ENCODE data around the gene ARHGEF28. TPM values are rescaled to one million over a fixed set of nuclear protein-coding genes. Genes with fewer than 3 reads are reported as not detected.
A peak's percentile ranks its signal among the peaks of the same experiment; 100 is the strongest.

The ARHGEF28 gene
- total and polyA plus RNA-seq, 2 of the 4 experiments (the other 2 are of a cell fraction), result 3.6 to 16.0 TPM

DNA sequence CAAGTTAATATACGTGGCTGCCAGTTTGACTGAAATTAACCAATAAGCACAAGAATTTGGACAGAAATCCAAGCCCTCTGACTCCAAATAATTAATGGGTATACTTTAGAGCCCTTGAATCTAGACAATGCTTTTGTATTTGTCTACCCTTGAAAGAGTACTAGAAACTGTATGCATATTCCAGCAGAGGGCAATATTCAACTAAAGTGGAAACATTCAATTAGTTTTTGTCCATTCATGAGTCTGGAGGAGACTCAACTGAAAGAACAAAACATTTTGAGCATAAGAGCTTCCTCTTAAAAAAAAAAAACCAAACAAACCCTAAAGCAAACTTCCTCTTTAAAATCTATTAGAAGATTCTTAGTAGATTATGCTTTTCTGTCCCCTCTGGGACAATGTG, 157.8 kb downstream of the ARHGEF28 start:
- Histone ChIP-seq H4K5ac (ENCODE audit: low read depth, low read length) (no peak overlapping the region), H3K56ac (ENCODE audit: extremely low read depth, insufficient read depth, low read length) (no peak overlapping the region), H3K27me3 (ENCODE audit: control insufficient read depth, insufficient read depth, low read length) (no peaks in the 10 kb centered on the region), H2AFZ (replicated peaks; ENCODE audit: low read length, poor library complexity) (no peak overlapping the region), H4K8ac (ENCODE audit: low read depth in 2 of 2, low read length in 2 of 2) (no peak overlapping the region), H3K18ac (ENCODE audit: low read depth, low read length) (no peak overlapping the region), H3K4ac (ENCODE audit: low read depth, low read length) (no peak overlapping the region), H3K9me1 (ENCODE audit: insufficient read depth, low read length) (peaks cover 3% of the 10 kb centered on the region), H3K14ac (replicated peaks; ENCODE audit: low read depth, low read length) (no peak overlapping the region), H2BK120ac (ENCODE audit: low read depth, low read length) (no peak overlapping the region), H3K36me3 (ENCODE audit: control insufficient read depth, insufficient read depth, low read length) (peaks cover 6% of the 10 kb centered on the region; the same call in 1 of the 2 replicates), H3K4me3 (ENCODE audit: insufficient read depth, low read depth, low read length) (no peak overlapping the region), H4K91ac (ENCODE audit: insufficient read depth, low read depth, low read length) (no peak overlapping the region), H3K23ac (ENCODE audit: low read depth, low read length) (no peak overlapping the region), H3K79me1 (ENCODE audit: low read depth in 1 of 2, low read length in 2 of 2) (peaks cover 0 to 12% of the 10 kb centered on the region in 2 experiments; a peak in 2 of 4 replicates), H3K27ac (ENCODE audit: insufficient read depth, low read length) (no peak overlapping the region), H2AK5ac (ENCODE audit: low read depth, low read length) (no peak overlapping the region), H3K4me2 (ENCODE audit: low read depth, low read length) (no peak overlapping the region), H4K20me1 (ENCODE audit: insufficient read depth, low read length) (no peaks in the 10 kb centered on the region), H2BK15ac (ENCODE audit: low read depth, low read length) (no peak overlapping the region), H3K9ac (ENCODE audit: low read depth, low read length) (no peak overlapping the region), H2BK20ac (ENCODE audit: low read depth, low read length) (no peak overlapping the region), H2AK9ac (replicated peaks; ENCODE audit: low read depth, low read length, poor library complexity) (no peak overlapping the region), H3K4me1 (ENCODE audit: control insufficient read depth, insufficient read depth, low read length) (no peaks in the 10 kb centered on the region), H2BK5ac (ENCODE audit: low read depth, low read length, poor library complexity, severe bottlenecking) (no peak overlapping the region), H3K9me3 (ENCODE audit: control insufficient read depth, insufficient read depth, low read length) (no peaks in the 10 kb centered on the region)
- CTCF ChIA-PET, result interaction anchor here (0.9 to 1.0 kb wide), 2 partner anchors 23 to 31 kb away, joined by 3 to 4 read pairs; no protein-coding TSS in a partner anchor
- POLR2A ChIA-PET (ENCODE audit: unreplicated experiment), result no interaction called here
- DNase-seq (peak; percentile 53), ATAC-seq (ENCODE audit: low read depth) (peak; percentile 65)
- dilution Hi-C loops (cut with HindIII; ENCODE audit: low sequenced_read_pairs, unreplicated experiment), result loop anchor here (25.0 kb wide), 1 partner anchor 197 kb away; no protein-coding TSS in a partner anchor
- intact Hi-C loops (cut with micrococcal nuclease), result loop anchor here (2.0 kb wide), 1 partner anchor 43 kb away; no protein-coding TSS in a partner anchor
- 0 out of 2 replicates have a peak, but pooled peaks have one; percentile 25 for TF ChIP-seq SMC3 (IDR thresholded peaks at IDR 0.05; ENCODE audit: low read depth, low read length)
- peak; percentile 35 for TF ChIP-seq RAD21 (IDR thresholded peaks at IDR 0.05; ENCODE audit: low read length)
- no peak for TF ChIP-seq MXI1 (IDR thresholded peaks at IDR 0.05; ENCODE audit: borderline replicate concordance, low read depth, low read length)
- TF ChIP-seq, protein P1, sequence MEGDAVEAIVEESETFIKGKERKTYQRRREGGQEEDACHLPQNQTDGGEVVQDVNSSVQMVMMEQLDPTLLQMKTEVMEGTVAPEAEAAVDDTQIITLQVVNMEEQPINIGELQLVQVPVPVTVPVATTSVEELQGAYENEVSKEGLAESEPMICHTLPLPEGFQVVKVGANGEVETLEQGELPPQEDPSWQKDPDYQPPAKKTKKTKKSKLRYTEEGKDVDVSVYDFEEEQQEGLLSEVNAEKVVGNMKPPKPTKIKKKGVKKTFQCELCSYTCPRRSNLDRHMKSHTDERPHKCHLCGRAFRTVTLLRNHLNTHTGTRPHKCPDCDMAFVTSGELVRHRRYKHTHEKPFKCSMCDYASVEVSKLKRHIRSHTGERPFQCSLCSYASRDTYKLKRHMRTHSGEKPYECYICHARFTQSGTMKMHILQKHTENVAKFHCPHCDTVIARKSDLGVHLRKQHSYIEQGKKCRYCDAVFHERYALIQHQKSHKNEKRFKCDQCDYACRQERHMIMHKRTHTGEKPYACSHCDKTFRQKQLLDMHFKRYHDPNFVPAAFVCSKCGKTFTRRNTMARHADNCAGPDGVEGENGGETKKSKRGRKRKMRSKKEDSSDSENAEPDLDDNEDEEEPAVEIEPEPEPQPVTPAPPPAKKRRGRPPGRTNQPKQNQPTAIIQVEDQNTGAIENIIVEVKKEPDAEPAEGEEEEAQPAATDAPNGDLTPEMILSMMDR (conservative IDR thresholded peaks at IDR 0.05; ENCODE audit: low read depth, low read length), result peak; percentile 47
- no peak for TF ChIP-seq BHLHE40 (IDR thresholded peaks at IDR 0.05; ENCODE audit: low read depth, low read length)
- TF ChIP-seq, protein P2, sequence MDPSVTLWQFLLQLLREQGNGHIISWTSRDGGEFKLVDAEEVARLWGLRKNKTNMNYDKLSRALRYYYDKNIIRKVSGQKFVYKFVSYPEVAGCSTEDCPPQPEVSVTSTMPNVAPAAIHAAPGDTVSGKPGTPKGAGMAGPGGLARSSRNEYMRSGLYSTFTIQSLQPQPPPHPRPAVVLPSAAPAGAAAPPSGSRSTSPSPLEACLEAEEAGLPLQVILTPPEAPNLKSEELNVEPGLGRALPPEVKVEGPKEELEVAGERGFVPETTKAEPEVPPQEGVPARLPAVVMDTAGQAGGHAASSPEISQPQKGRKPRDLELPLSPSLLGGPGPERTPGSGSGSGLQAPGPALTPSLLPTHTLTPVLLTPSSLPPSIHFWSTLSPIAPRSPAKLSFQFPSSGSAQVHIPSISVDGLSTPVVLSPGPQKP (IDR thresholded peaks at IDR 0.05; ENCODE audit: borderline replicate concordance, low read depth, low read length), result no peak
- TF ChIP-seq CEBPB (IDR thresholded peaks at IDR 0.05; ENCODE audit: low read depth, low read length), result no peak
- in situ Hi-C loops (cut with MboI; ENCODE audit: low sequenced_read_pairs), result no loop called here
- WGBS, 2 experiments (ENCODE audit: extremely low coverage in 2 of 2, insufficient read length in 1 of 2), result no CpG with 5 or more reads among the region's 1 CpG
- BruUV-seq (replicated peaks), result no TSS peak
